A549 (cell line): ENCODE results near the gene APC2. TPM values are rescaled to one million over a fixed set of nuclear protein-coding genes. Genes with fewer than 3 reads are reported as not detected.

Experiments used
- ATAC-seq, 2 experiments: fragments of 200-7000 bp in 1 of 2; fragments of >200 bp in 1 of 2; cut with Nextera tagmentation in 1 of 2; cut with Tn5 transposase in 1 of 2; 3 replicates each; pipeline versions ENCODE4 v1.8.0 to v1.9.1; 2018 to 2020; ENCODE audit warnings: mild to moderate bottlenecking in 1 of 2, moderate library complexity in 1 of 2
- CTCF ChIA-PET: fragments of 300-600 bp; sonication (Branson Sonifier 250); formaldehyde crosslinking; extraction: SDS; loops from one replicate; lab custom pipeline; 2021; ENCODE audit warnings: antibody characterized with exemption, inconsistent platforms; lab: Yijun Ruan, JAX
- POLR2A ChIA-PET: fragments of 350-600 bp; formaldehyde crosslinking; extraction: SDS; loops from one replicate; lab custom pipeline; 2021; ENCODE audit warnings: antibody characterized with exemption, inconsistent platforms; lab: Yijun Ruan, JAX
- DNase-seq, 2 experiments: peaks; one replicate each; pipeline versions ENCODE4 v3.0.0 to v3.0.0-alpha.2; 2011 to 2016; ENCODE audit warnings: low read depth in 1 of 2, low spot score in 1 of 2
- FAIRE-seq: peaks from 2 replicates; lab custom pipeline; 2011; peaks lifted over from hg19 to GRCh38; lab: Jason Lieb, UNC
- H3K27ac ChIP-seq, 2 experiments: fragments of >200 bp; sonication (Bioruptor Twin); formaldehyde crosslinking; 3 replicates each; pipeline ENCODE4 v1.5.1; 2016 to 2017
- H3K4me1 ChIP-seq: fragments of >200 bp; sonication (Bioruptor Twin); formaldehyde crosslinking; 3 replicates; pipeline ENCODE4 v1.6.1; 2016
- H3K4me2 ChIP-seq: fragments of >200 bp; sonication (Bioruptor Twin); formaldehyde crosslinking; 3 replicates; pipeline ENCODE4 v1.6.1; 2016
- H3K4me3 ChIP-seq: fragments of >200 bp; sonication (Bioruptor Twin); formaldehyde crosslinking; 3 replicates; pipeline ENCODE4 v1.5.1; 2016
- H3K9me3 ChIP-seq: fragments of >200 bp; sonication (Bioruptor Twin); formaldehyde crosslinking; 3 replicates; pipeline ENCODE4 v1.6.1; 2016
- BHLHE40 ChIP-seq: IDR thresholded peaks from 2 replicates; pipeline ENCODE4 v1.6.1; 2012; ENCODE audit warnings: low read depth, low read length, inconsistent platforms
- CEBPB ChIP-seq, 2 experiments: fragments of >200 bp in 1 of 2; sonication (Bioruptor Twin) in 1 of 2; formaldehyde crosslinking in 1 of 2; IDR thresholded peaks; 2 replicates each; pipeline ENCODE4 v1.6.1; 2012 to 2016
- CHD2 ChIP-seq: fragments of 150-350 bp; IDR thresholded peaks from 2 replicates; pipeline ENCODE4 v1.6.1; 2014; ENCODE audit warnings: low read length; ENCODE audit not compliant: partially characterized antibody
- CHD4 ChIP-seq: fragments of 200-600 bp; sonication (generic); IDR thresholded peaks from 2 replicates; pipeline ENCODE4 v1.6.1; 2016; ENCODE audit warnings: antibody characterized with exemption, mild to moderate bottlenecking, borderline replicate concordance
- EHMT2 ChIP-seq: fragments of 200-600 bp; sonication (generic); IDR thresholded peaks from 2 replicates; pipeline ENCODE4 v1.6.1; 2016; ENCODE audit warnings: antibody characterized with exemption, low read depth, mild to moderate bottlenecking, moderate library complexity
- ELK1 ChIP-seq: fragments of 150-350 bp; IDR thresholded peaks from 2 replicates; pipeline ENCODE4 v1.6.1; 2014; ENCODE audit warnings: low read depth, mild to moderate bottlenecking, low read length
- EP300 ChIP-seq, 2 experiments: fragments of >200 bp; sonication (Bioruptor Twin); formaldehyde crosslinking; IDR thresholded peaks; 2 replicates in 1 of 2; 3 replicates in 1 of 2; pipeline ENCODE4 v1.6.1; 2016 to 2017
- ESRRA ChIP-seq: fragments of 150-350 bp; IDR thresholded peaks from 2 replicates; pipeline ENCODE4 v1.6.1; 2014; ENCODE audit warnings: mild to moderate bottlenecking, low read length, borderline replicate concordance
- HDAC2 ChIP-seq: fragments of 200-600 bp; sonication (generic); IDR thresholded peaks from 2 replicates; pipeline ENCODE4 v1.6.1; 2016
- HES2 ChIP-seq: fragments of >200 bp; sonication (Bioruptor Twin); formaldehyde crosslinking; IDR thresholded peaks from 2 replicates; pipeline ENCODE4 v1.6.1; 2016
- HEYL ChIP-seq: fragments of 250-450 bp; sonication (Bioruptor Pico); IDR thresholded peaks from 2 replicates; pipeline ENCODE4 v1.8.0; 2021; ENCODE audit warnings: mild to moderate bottlenecking, moderate library complexity
- KDM5A ChIP-seq: fragments of 200-600 bp; sonication (generic); IDR thresholded peaks from 2 replicates; pipeline ENCODE4 v1.6.1; 2016; ENCODE audit warnings: antibody characterized with exemption, mild to moderate bottlenecking
- MAX ChIP-seq: IDR thresholded peaks from 2 replicates; pipeline ENCODE4 v1.6.1; 2012
- MAZ ChIP-seq: fragments of 150-350 bp; IDR thresholded peaks from 2 replicates; pipeline ENCODE4 v1.6.1; 2014; ENCODE audit warnings: antibody characterized with exemption, low read depth, low read length, borderline replicate concordance
- NFE2L2 ChIP-seq: fragments of 150-350 bp; conservative IDR thresholded peaks from 2 replicates; pipeline ENCODE4 v1.6.1; 2014; ENCODE audit warnings: low read length
- NPAS2 ChIP-seq: fragments of 250-450 bp; sonication (Bioruptor Pico); IDR thresholded peaks from 2 replicates; pipeline ENCODE4 v1.8.0; 2022; ENCODE audit warnings: mild to moderate bottlenecking, moderate library complexity, borderline replicate concordance
- RCOR1 ChIP-seq: fragments of 150-350 bp; IDR thresholded peaks from 2 replicates; pipeline ENCODE4 v1.6.1; 2014; ENCODE audit warnings: antibody characterized with exemption, low read length, low read depth
- REST ChIP-seq: fragments of 200-600 bp; sonication (generic); IDR thresholded peaks from 2 replicates; pipeline ENCODE4 v1.6.1; 2016; ENCODE audit warnings: antibody characterized with exemption, mild to moderate bottlenecking, moderate library complexity
- RNF2 ChIP-seq: fragments of 200-600 bp; sonication (generic); IDR thresholded peaks from 2 replicates; pipeline ENCODE4 v1.6.1; 2016; ENCODE audit warnings: low read depth, mild to moderate bottlenecking, antibody characterized with exemption, moderate library complexity, borderline replicate concordance
- SMC3 ChIP-seq: fragments of >200 bp; sonication (Bioruptor Twin); formaldehyde crosslinking; IDR thresholded peaks from 3 replicates; pipeline ENCODE4 v1.6.1; 2018; ENCODE audit warnings: inconsistent platforms
- TP53 ChIP-seq: fragments of 250-450 bp; sonication (Bioruptor Pico); IDR thresholded peaks from 2 replicates; pipeline ENCODE4 v1.5.0; 2021; ENCODE audit warnings: mild to moderate bottlenecking, moderate library complexity
- ZC3H11A ChIP-seq: fragments of 450-650 bp; IDR thresholded peaks from 2 replicates; pipeline ENCODE4 v1.6.1; 2014; ENCODE audit warnings: antibody characterized with exemption, mild to moderate bottlenecking
- ZFP36 ChIP-seq: fragments of 450-650 bp; IDR thresholded peaks from 2 replicates; pipeline ENCODE4 v1.6.1; 2014; ENCODE audit warnings: borderline replicate concordance; ENCODE audit not compliant: partially characterized antibody
- ZSCAN20 ChIP-seq: fragments of 250-450 bp; sonication (Bioruptor Pico); IDR thresholded peaks from 2 replicates; pipeline ENCODE4 v1.8.0; 2022; ENCODE audit warnings: mild to moderate bottlenecking, moderate library complexity
- WGBS: methylation state at CpG from one replicate; pipeline ENCODE4 v1.1.6; 2017; ENCODE audit errors: missing lambda C conversion rate; 5-methylcytosine and 5-hydroxymethylcytosine counted together
- polyA plus RNA-seq, 4 experiments: library from polyadenylated mRNA; depleted of rRNA in 3 of 4; stranded (reverse); fragments of >200 nt; fragmentation: RNase III in 1 of 4; extraction: RNeasy Plus Mini Kit Qiagen cat#74134 plus additional on column Dnase treatment in 1 of 4; gene quantifications; 2 replicates in 3 of 4; 3 replicates in 1 of 4; pipeline ENCODE4 v1.2.3, GENCODE V29; 2011 to 2017
- TF ChIP-seq, protein P1 (sequence below): fragments of >200 bp; sonication (Bioruptor Twin); formaldehyde crosslinking; IDR thresholded peaks from 3 replicates; pipeline ENCODE4 v1.6.1; 2016

The APC2 gene
- polyA plus RNA-seq, 2 of the 4 experiments (the other 2 are of a cell fraction) = 0.36 to 1.6 TPM

DNA sequence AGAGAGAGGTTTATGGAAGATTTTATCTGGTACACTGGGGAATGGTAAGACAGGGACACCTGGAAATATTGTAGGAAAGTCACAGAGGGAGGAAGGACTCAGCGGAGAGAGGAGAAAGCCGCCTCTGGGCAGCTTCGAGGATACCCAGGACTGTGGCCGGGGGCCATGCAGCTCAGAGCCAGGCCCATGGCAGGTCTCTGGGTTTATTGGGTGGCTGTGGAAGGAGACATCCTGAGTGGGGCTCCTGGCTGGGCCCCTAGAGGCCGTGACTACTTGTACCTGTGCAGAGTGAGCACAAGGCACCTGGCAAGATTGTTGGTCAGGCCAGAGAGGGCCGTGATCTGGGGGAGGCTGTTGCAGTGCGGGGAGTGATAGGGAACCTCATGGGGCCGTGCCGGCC, 39.1 kb upstream of the APC2 start:
- TF ChIP-seq REST = no peak
- no peak for TF ChIP-seq KDM5A
- no peak for TF ChIP-seq HES2
- no peak for TF ChIP-seq TP53 (CRISPR knock-in tag)
- TF ChIP-seq MAX = no peak
- TF ChIP-seq CHD2 = no peak
- no peak for TF ChIP-seq NPAS2 (CRISPR knock-in tag)
- no peak for TF ChIP-seq ZFP36
- TF ChIP-seq HDAC2 = no peak
- TF ChIP-seq, protein P1, sequence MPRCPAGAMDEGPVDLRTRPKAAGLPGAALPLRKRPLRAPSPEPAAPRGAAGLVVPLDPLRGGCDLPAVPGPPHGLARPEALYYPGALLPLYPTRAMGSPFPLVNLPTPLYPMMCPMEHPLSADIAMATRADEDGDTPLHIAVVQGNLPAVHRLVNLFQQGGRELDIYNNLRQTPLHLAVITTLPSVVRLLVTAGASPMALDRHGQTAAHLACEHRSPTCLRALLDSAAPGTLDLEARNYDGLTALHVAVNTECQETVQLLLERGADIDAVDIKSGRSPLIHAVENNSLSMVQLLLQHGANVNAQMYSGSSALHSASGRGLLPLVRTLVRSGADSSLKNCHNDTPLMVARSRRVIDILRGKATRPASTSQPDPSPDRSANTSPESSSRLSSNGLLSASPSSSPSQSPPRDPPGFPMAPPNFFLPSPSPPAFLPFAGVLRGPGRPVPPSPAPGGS = no peak
- ATAC-seq (no peak), FAIRE-seq (no peak), DNase-seq (no peak)
- ChIA-PET CTCF (interaction anchor here (1.2 kb wide), 1 partner anchor 132 kb away, joined by 4 read pairs; no protein-coding TSS in a partner anchor), POLR2A (no interaction called here)
- Histone ChIP-seq H3K27ac (no peak overlapping the region), H3K9me3 (no peaks in the 10 kb centered on the region), H3K4me2 (no peak overlapping the region), H3K4me1 (peaks cover 27% of the 10 kb centered on the region), H3K4me3 (no peak overlapping the region)
- WGBS = 92% methylated on average over 6 of the region's 9 CpGs

DNA sequence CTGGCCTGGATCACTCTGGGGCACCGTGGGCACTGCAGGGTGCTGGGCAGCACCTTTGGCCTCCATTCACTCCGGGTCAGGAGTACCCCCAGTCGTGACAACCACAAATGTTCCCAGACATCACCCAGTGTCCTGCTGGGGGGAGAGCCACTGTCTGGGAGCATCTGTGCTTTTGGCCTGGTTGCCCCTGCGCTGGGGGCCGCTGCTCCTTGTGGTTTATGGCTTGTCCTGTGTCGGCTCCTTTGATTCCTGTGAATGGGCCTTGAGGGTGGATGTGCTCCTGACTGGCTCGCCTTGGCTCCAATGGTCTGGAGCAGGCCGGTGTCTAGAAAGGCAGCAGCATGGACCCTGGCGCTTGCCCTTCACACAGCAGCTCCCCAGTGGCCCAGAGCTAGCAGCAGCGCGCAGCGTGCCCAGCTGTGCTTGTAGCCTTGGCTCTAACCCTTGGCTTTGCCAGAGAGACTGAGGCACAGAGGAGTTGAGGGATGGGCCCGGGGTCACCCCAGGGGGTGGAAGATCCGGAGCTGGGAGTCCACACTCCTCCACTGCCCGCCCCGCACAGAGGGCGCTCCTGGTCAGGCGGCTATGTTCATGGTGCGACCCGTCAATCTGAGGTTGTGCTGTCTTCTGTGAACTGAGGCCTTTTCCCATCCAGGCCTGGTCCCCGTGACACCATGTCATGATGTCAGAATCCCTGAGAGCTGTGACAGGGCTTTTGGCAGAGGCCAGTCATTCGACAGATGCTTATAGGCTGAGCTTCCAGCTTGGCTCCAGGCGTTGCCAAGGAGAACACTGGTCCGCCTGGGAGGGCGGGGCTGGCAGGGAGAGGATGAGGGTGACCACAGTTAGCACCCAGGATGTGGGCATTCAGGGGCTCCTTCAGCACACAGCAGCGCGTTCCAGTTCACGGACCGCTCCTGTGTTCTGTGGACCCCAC, 38.4 kb upstream of the APC2 start:
- no peak overlapping the region for H3K27ac ChIP-seq
- ATAC-seq (no peak), FAIRE-seq (no peak)
- TF ChIP-seq ESRRA (no peak), ZSCAN20 (CRISPR knock-in tag) (no peak), CHD4 (no peak), EHMT2 (no peak), RNF2 (no peak), RCOR1 (no peak), ELK1 (no peak), KDM5A (no peak), REST (no peak), SMC3 (no peak), MAZ (no peak), HEYL (CRISPR knock-in tag) (no peak), CEBPB (IDR thresholded peaks at IDR 0.05) (no peak), EP300 (IDR thresholded peaks at IDR 0.05) (no peak), BHLHE40 (no peak), ZC3H11A (no peak), NFE2L2 (no peak)
- TF ChIP-seq, all 56 proteins: peak for 0
- DNase-seq = no peak
- Histone ChIP-seq H3K4me2 (no peak overlapping the region), H3K4me1 (peaks cover 25% of the 10 kb centered on the region), H3K9me3 (no peaks in the 10 kb centered on the region), H3K4me3 (no peak overlapping the region)
- POLR2A ChIA-PET = no interaction called here
- WGBS = 86% methylated on average over 16 of the region's 29 CpGs
- CTCF ChIA-PET = interaction anchor here (1.4 kb wide), 1 partner anchor 9 kb away, joined by 4 read pairs; no protein-coding TSS in a partner anchor
